WI38 (cell line): ENCODE data around the gene WNT3A.

Experiments used
- H3K4me3 ChIP-seq: 2 replicates; pipeline ENCODE4 v1.5.1; 2011; ENCODE audit warnings: low read depth, mild to moderate bottlenecking, control low read depth, low read length
- CTCF ChIP-seq: IDR thresholded peaks from 2 replicates; pipeline ENCODE4 v1.5.1; 2012; ENCODE audit warnings: low read depth, mild to moderate bottlenecking, control low read depth, low read length

The WNT3A gene

GRCh38 chr1:228005511-228006033 lies 1.2 kb upstream of the WNT3A start:
- TF ChIP-seq CTCF, result no peak
- H3K4me3 ChIP-seq, result no peak overlapping the region

- no peak overlapping the region for H3K4me3 ChIP-seq
- TF ChIP-seq CTCF, result no peak
Measured at GRCh38 chr1:228006034-228006785, 588 bp upstream of the WNT3A start.

- TF ChIP-seq CTCF, result no peak
- no peak overlapping the region for H3K4me3 ChIP-seq
Measured at GRCh38 chr1:228007049-228007800, 427 bp downstream of the WNT3A start.

- no peak for TF ChIP-seq CTCF
- H3K4me3 ChIP-seq, result no peak overlapping the region
Measured at GRCh38 chr1:228007801-228008341, 1.1 kb downstream of the WNT3A start.

- TF ChIP-seq CTCF, result no peak
- no peak overlapping the region for H3K4me3 ChIP-seq
Measured at GRCh38 chr1:228008391-228009115, 1.8 kb downstream of the WNT3A start.

GRCh38 chr1:228009116-228009827 lies 2.5 kb downstream of the WNT3A start:
- no peak for TF ChIP-seq CTCF

More at GRCh38 chr1:228009116-228009827, 2.5 kb downstream of the WNT3A start:
- H3K4me3 ChIP-seq, result no peak overlapping the region
